Anterior cingulate cortex (tissue), 58 donors: ENCODE measurements around the gene EHMT2.
"Not testable (repeated sequence)": the region's sequence is repeated elsewhere in the genome, so short reads cannot be mapped to it uniquely, and the experiment has no call there.

Experiments used
- DNase-seq, 58 donors: peaks; one replicate each; lab custom pipeline; 2025; lab: John Stamatoyannopoulos, UW

Gene EHMT2

GRCh38 chr6:31897612-31898382 lies at the start of gene EHMT2:
Gene EHMT2 (minus strand): TSS chr6:31897698. CDS start chr6:31897677, 21 bp downstream.
- DNase-seq, result peak in 57 of 58 donors; percentile 62 to 93 (median 84)

GRCh38 chr6:31947070-31947675 lies 49.7 kb upstream of the EHMT2 start:
- no peak for DNase-seq

- DNase-seq, result no peak
Measured at GRCh38 chr6:31946370-31946885, 48.9 kb upstream of the EHMT2 start.

GRCh38 chr6:31945507-31946369 lies 48.2 kb upstream of the EHMT2 start, which contains the start of gene CFB:
Gene CFB (plus strand): TSS chr6:31946095. CDS start chr6:31946222, 127 bp downstream.
- DNase-seq, result no peak

GRCh38 chr6:31945154-31945506 lies 47.6 kb upstream of the EHMT2 start:
- no peak for DNase-seq

- DNase-seq, result no peak
Measured at GRCh38 chr6:31943742-31944141, 46.2 kb upstream of the EHMT2 start.

GRCh38 chr6:31940256-31940664 lies 42.8 kb upstream of the EHMT2 start:
- DNase-seq, result no peak

- DNase-seq, result no peak
Measured at GRCh38 chr6:31935823-31936222, 38.3 kb upstream of the EHMT2 start.

GRCh38 chr6:31935021-31935420 lies 37.5 kb upstream of the EHMT2 start:
- DNase-seq, result no peak

GRCh38 chr6:31933537-31933936 lies 36.0 kb upstream of the EHMT2 start:
- DNase-seq, result no peak

- DNase-seq, result not testable (repeated sequence)
Measured at GRCh38 chr6:31932137-31932536, 34.6 kb upstream of the EHMT2 start.

GRCh38 chr6:31930962-31931361 lies 33.5 kb upstream of the EHMT2 start:
- no peak for DNase-seq

- DNase-seq, result no peak
Measured at GRCh38 chr6:31928672-31928939, 31.1 kb upstream of the EHMT2 start.

- no peak for DNase-seq
Measured at GRCh38 chr6:31927863-31928671, 30.6 kb upstream of the EHMT2 start.

GRCh38 chr6:31927242-31927862 lies 29.9 kb upstream of the EHMT2 start, which contains the start of gene C2:
Gene C2 (plus strand): TSS chr6:31927717. CDS start chr6:31927753, 36 bp downstream.
- peak in 4 of 58 donors; percentile 1 to 8 (median 4) for DNase-seq

GRCh38 chr6:31922942-31923341 lies 25.4 kb upstream of the EHMT2 start:
- no peak for DNase-seq

- no peak for DNase-seq
Measured at GRCh38 chr6:31920811-31921210, 23.3 kb upstream of the EHMT2 start.

- no peak for DNase-seq
Measured at GRCh38 chr6:31919624-31920303, 22.3 kb upstream of the EHMT2 start.

- DNase-seq, result no peak
Measured at GRCh38 chr6:31918069-31918720, 20.7 kb upstream of the EHMT2 start.
